Suppressor macrophage treated with lipopolysaccharide for 1 hour (primary cell): ENCODE measurements around the gene CASP4.
"Not testable (repeated sequence)": the region's sequence is repeated elsewhere in the genome, so short reads cannot be mapped to it uniquely, and the experiment has no call there.

Source experiments
- DNase-seq, 3 donors: peaks; one replicate each; pipeline ENCODE4 v3.0.0-alpha.2; 2020 to 2022

CASP4 gene

DNA sequence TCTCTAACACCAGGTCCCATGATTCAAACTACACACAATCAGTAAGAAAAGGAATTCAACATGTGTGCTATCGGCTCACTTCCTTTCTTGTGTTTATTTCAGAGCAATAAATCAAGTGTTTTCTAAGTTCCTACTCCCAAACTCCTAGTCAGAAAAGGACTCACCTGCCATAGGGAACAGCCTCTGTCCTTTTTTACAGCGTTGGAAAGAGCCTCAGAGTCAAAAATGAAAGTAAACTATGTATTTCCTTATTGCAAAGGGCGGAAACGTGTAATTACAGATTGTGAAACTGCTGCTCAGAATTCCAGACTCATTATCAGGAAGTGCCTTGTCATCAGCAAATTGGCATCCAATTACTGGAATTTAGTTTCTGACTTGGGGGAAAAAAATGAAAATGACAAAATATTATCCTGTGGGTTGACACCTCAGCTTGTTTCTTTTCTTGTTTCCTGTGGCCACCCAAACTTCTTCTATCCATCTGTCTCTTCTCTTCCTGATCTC lies at the start of gene CASP4:
Gene CASP4 (minus strand): TSS at position 220 of the 501 bp plus-strand sequence. CDS start 49 bp downstream, at position 171.
- DNase-seq, result peak; percentile 77 to 97 (median 90)

GRCh38 chr11:105007463-105007862 lies 39.1 kb upstream of the CASP4 start:
- no peak for DNase-seq

- DNase-seq, result no peak
These were observed 37.1 kb upstream of the CASP4 start for GRCh38 chr11:105005451-105005845.

- DNase-seq, result no peak
These were observed 35.6 kb upstream of the CASP4 start for GRCh38 chr11:105004021-105004420.

DNA sequence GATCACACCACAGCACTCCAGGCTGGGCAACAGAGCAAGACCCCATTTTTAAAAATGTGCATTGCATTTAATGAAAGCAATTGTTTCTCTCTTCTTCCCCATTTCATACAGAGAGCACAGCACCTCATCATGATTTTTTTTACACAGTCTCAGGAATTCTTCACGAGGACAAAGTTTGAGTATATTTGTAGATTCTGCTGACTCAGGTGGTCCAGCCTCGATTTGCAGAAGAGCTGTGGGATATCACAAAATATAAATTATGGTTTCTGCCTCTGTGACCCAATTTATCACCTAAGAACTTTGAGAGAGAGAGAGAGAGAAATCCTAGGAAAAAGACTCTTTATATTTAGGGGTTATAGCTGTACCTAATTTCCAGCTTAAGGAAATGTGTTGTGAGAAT lies 34.8 kb upstream of the CASP4 start:
- DNase-seq, result no peak

GRCh38 chr11:105000797-105001196 lies 32.4 kb upstream of the CASP4 start:
- peak; percentile 34 to 59 (median 43) for DNase-seq

DNA sequence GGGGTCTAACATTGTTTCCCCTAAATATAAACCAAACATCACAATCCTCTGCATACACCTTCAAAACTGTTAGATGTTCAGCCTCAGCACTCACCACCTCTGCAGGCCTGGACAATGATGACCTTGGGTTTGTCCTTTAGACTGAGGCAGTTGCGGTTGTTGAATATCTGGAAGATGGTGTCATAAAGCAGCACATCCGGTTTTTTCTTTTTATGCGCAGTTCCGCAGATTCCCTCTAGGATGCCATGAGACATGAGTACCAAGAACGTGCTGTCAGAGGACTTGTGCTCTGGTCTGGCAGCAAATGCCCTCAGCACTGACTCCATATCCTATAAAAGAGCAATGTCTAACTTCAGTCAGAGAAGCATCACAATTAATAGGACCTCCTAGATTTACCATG lies 31.8 kb upstream of the CASP4 start:
- DNase-seq, result peak in 2 of 3 donors; percentile 11 to 12

DNA sequence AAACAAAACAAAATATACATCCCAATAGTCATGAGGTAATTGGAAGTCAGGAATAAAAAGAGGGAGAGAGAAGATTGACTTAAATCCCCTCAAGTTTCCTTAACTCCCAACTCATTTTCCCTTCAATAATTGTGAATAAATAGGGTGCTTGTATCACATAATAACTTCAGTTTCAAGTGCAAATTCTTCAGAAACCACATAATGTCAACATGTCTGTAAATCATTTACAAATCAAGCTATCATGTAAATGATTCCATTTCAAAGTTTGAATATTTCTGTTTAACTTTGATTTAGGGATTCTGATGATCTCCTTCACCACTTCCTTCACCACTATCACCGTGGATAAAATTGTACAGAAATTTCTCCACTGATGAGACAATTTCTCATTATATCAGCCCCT lies 31.3 kb upstream of the CASP4 start:
- no peak for DNase-seq

GRCh38 chr11:104997288-104997687 lies 28.9 kb upstream of the CASP4 start:
- DNase-seq, result peak in 1 of 3 donors; percentile 6

GRCh38 chr11:104995001-104995408 lies 26.6 kb upstream of the CASP4 start:
- DNase-seq, result no peak

- no peak for DNase-seq
These were observed 24.4 kb upstream of the CASP4 start for GRCh38 chr11:104992781-104993180.

DNA sequence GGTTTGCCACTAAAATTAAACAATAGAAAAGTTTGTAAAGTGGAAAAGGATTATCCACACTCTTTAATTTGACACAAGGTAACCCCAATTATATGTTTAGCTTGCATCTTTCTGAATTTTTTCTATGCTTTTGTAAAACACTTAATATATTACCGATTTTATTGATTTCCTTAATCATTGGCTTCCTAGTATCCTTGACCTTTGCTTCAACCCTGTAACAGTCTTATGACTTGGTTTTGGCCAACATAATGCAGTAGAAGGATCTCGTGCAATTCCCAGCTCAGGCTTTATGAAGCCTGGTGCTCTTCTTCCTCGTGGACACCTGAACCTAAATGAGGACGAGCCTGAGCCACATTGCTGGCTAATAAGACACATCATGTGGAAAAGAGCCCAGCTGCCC lies 23.6 kb upstream of the CASP4 start:
- DNase-seq, result no peak

GRCh38 chr11:104984808-104985207 lies 16.4 kb upstream of the CASP4 start:
- no peak for DNase-seq

DNA sequence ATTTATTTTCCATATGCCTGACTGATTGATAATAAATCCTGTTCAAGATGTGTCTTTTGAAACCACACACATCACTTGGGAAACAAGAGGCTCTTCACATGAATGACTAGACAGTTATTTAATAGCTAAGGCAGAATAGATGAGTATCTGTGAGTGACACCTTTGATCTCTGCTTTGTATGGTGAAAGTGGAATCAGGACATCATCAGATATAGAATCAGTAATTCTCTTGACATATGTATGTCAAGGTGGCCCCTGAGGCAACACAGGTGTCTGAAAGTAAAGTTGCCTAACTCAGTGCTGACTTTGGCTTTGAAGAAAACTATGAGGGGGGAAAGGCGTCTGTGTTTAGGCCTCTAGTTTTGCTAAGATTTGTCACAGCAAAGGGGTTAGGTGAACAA lies 11.5 kb upstream of the CASP4 start:
- no peak for DNase-seq

DNA sequence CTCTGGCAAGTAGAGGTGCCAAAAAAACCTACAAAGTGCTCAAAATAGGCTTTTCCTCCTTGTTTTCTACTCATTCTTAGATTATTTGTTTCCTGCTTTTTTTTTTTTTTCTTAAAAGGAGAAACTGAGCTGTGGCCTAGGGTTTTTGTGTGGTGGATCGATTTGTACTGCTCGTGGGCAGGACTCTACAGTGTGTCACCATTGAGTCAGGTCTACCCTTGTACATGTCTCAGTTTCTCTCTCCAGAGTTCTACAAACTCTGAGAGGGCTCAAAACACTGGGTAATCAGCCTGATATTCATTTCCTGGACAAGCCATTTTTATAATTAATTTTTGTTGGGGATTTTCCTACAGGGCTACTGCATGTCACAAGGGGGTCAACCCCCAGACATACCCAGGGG lies 5.2 kb upstream of the CASP4 start:
- DNase-seq, result no peak

DNA sequence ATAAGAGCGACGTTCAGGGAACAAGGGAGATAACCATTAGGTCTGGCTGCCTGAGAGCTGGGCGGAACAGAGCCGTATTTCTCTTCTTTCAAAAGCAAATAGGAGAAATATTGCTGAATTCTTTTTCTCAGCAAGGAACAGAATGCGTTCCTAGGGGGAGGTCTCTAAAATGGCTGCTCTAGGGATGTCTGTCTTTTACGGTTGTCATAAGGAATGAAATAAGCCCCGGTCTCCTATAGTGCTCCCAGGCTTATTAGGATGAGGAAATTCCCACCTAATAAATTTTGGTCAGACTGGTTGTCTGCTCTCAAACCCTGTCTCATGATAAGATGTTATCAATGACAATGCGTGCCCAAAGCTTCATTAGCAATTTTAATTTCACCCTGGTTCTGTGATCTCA lies 4.5 kb upstream of the CASP4 start:
- not testable (repeated sequence) for DNase-seq

GRCh38 chr11:104970756-104971155 lies 2.4 kb upstream of the CASP4 start:
- no peak for DNase-seq

DNA sequence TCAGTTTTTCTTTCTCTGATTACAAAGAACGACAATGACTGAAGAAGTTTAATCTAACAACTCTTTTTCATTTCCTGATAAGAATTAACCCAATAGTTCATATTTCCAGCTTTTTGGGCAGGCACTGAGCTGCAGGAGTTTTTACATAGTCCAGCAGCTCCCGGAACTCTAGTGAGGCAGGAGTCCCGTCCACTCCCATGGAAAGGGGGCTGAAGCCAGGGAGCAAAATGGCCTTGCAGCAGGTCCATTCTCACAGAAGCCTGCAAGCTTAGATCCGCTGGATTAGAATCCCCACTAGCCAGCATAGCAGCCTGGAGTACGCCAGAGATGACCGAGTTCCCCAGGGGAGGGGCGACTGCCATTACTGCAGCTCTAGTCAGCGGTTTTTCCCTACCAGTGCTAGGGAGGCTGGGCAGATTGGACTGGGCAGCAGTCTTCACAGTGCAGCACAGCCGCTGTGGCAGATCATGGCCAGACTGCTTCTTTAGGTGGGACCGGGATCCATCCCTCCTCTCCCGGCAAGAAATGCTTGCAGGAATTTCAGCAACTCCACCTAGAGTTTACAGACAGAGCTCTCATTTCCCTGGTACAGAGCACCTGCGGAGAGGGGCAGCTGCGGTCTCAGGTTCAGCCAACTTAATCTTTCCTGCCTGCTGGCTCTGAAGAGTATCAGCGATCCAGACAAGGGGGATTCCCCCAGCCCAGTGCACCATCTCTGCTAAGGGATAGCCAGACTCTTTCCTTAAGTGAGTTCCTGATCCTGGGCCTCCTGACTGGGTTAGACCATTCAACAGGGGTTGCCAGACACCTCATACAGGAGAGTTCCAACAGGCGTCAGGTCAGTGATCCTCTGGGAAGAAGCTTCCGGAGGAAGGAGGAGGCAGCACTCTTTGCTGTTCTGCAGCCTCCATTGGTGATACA lies 742 bp upstream of the CASP4 start:
- DNase-seq, result peak in 1 of 3 donors; percentile 22

DNA sequence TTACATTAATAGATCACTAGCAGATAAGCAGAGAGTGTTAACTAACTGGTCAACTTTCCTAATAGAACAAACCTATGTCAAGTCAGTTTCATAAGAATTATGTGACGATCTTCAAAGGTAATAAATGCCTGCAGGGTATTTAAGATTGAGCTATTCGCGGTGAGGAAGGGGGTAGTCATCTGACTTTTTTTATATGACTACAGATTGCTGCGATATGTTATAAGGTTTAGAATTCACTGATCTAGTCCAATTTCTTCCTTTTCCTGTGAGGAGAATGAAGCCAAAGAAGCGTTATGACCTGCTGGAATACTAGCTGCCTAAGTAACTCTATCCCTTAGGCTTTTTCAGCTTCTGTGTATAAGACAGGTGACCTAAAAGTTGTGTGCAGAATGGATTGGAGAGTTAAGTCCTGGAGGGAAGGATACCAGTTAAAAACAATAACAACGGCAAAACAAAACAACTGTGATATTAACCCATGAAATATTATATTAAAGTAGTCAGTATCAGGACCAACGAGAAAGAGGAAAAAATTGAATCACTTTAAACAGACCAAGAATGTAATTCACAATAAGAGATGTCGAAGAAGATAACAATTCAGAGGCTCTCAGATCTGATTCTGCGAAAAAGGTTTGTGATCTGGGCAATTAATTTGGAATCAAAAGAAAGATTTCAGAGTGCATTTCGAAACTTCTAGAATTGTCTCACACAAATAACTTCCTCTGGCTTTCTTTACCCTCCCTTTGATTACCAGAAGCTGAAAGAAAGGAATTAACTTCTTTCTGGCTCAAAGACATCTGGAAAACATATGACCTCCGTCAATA lies 630 bp downstream of the CASP4 start:
- DNase-seq, result peak in 1 of 3 donors; percentile 9

GRCh38 chr11:104965735-104966134 lies 2.6 kb downstream of the CASP4 start:
- no peak for DNase-seq

- no peak for DNase-seq
These were observed 4.1 kb downstream of the CASP4 start for GRCh38 chr11:104964247-104964646.

GRCh38 chr11:104962852-104963251 lies 5.5 kb downstream of the CASP4 start:
- DNase-seq, result no peak

GRCh38 chr11:104957280-104957679 lies 11.1 kb downstream of the CASP4 start:
- DNase-seq, result no peak

DNA sequence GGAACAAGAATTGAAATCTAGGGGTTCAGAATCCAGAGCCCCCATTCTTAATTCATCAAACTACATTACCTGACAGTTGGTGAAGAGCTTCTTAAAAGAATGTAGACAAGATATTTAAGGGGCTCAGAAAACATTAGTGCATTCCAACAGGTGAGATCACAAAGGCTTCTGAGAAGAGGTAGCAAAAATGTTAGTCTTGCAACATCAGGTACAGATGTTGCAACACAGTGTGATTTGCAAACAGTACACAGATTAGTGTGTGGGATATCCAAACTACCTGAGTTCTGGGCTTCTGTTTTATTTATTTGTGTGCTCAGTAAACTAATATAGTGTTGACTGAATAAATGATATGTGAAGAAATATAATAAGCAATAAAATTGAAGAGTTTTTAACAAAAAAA lies 11.8 kb downstream of the CASP4 start:
- no peak for DNase-seq
